MM.1S (cell line): Measurements from ENCODE around the gene NLGN1.

Experiments
- CTCF ChIP-seq: fragments of 300-600 bp; sonication (generic); IDR thresholded peaks from 2 replicates; pipeline ENCODE4 v1.5.1; 2016; ENCODE audit warnings: antibody characterized with exemption, low read length, mixed read lengths
- EZH2phosphoT487 ChIP-seq: fragments of 300-600 bp; sonication (generic); IDR thresholded peaks from 2 replicates; pipeline ENCODE4 v1.6.1; 2018; ENCODE audit warnings: antibody characterized with exemption, low read length

- TF ChIP-seq EZH2phosphoT487 (no peak), CTCF (no peak)
Observed at GRCh38 chr3:173663696-173664111, 266.2 kb downstream of the NLGN1 start.
